ENCODE results near the gene ITPRIPL2.

ITPRIPL2 gene

DNA sequence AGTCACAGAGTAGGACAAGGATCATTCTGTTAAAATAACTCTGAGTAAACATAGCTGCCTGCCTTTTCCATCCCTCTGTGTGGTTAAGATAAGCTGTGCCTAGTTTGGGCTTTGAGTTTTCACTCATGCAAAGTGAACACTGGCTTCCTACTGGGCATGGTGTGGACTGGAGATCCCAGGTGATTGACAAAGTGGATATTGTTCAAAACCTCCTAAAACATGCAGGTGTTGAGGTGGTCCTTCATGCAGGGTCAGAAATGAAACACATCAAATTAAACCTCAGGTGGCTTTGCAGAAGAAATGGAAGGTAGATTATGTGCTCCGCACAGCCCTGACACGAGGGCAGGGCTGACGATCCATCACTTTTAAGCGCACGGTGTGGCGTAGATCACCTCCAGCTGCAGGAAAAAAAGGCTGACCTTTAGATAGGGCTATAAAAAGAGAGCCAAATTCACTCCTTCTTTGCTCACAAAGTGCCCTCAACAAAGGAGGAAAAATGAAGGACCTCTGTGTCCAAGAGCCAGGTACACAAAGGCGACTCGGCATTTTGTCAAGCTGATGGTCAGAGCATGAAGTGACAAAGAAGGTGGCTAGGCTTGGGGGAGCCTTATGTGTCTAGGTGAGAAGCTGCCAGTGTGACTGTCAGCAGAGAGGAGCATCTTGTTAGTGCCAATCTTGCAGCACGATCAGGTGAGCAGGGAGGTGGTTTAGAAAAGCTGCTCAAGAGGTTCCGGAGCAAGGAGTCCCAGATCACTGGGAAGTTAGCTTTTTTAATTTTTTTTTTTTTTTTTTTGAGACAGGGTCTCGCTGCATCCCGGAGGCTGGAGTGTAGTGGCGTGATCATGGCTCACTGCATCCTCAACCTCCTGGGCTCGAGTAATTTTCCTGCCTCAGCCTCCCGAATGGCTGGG is 19.9 kb upstream of the ITPRIPL2 start:
- DNase-seq = no peak

DNA sequence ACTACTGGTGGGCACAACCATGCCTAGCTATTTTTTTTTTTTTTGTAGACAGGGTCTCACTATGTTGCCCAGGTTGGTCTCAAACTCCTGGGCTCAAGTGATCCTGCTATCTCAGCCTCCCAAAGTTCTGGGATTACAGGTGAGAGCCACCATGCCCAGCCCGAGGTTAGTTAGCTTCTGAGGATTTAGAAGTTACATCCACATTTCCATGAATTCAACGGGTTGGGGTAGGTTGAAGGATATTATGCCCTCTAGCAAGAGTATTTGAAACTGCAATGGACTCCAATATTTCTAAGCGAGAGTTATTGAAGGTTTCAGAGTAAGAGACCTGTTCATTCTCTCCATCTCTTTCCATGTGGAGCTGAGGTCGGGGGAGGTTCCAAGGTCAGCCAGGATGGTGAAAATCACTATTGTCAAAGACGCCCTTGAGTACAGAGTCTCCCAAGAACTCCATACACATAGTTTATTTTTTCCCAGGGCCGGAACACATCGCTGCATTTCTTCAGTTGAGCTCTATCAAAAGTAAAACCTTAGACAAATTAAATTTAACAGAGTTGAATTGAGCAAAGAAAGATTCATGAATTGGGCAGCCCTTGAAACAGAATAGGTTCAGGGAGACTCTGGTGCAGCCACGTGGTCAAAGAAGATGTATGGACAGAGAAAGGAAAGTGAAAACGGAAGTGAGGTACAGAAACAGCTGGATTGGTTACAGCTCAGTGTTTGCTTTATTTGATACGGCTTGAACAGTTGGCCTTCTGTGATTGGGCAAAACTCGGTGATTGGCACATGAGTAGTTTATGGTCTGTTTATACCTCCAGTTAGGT is 19.0 kb upstream of the ITPRIPL2 start:
- peak; percentile 44 for DNase-seq

DNA sequence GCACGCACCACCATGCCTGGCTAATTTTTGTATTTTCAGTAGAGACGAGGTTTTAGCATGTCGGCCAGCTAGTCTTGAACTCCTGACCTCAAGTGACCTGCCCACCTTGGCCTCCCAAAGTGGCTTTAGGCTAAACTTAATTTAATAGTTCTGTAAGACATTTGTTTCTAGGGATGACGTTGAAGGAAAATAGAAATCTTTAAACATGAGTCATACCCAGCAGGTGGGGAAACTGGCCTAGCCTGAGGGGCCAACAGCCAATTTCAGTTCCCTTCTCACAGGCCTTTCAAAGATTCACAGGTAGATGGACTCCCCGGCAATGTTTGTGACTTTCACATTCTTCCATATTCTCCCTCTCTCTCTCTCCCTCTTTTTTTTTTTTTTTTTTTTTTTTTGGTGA is 18.1 kb upstream of the ITPRIPL2 start:
- DNase-seq = no peak

DNA sequence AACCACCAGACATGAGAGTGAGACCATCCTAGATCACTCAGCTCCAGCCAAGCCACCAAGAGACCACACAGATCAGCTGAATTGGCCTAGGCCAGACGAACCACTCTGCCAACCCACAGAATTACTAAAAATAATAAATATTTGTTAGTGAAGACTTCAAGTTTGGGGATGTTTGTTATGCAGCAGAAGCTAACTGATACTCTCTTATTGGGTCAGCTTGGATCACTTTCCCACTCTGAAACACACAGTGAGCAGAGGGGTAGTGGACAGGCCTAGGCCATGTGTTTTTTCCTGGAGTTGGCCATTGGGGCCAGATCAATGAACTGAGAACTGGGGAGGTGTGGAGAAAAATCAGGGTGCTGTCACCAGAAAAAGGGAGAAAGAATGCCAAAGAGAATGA is 15.6 kb upstream of the ITPRIPL2 start:
- no peak for DNase-seq

- no peak for DNase-seq
Observed at GRCh38 chr16:19102187-19102872, 11.4 kb upstream of the ITPRIPL2 start.

- no peak for DNase-seq
Observed at GRCh38 chr16:19104607-19105006, 9.2 kb upstream of the ITPRIPL2 start.

GRCh38 chr16:19105131-19105530 is 8.6 kb upstream of the ITPRIPL2 start:
- no peak for DNase-seq

- no peak for DNase-seq
Observed at GRCh38 chr16:19105891-19106624, 7.7 kb upstream of the ITPRIPL2 start.

- DNase-seq = no peak
Observed at GRCh38 chr16:19106625-19107020, 7.1 kb upstream of the ITPRIPL2 start.

DNA sequence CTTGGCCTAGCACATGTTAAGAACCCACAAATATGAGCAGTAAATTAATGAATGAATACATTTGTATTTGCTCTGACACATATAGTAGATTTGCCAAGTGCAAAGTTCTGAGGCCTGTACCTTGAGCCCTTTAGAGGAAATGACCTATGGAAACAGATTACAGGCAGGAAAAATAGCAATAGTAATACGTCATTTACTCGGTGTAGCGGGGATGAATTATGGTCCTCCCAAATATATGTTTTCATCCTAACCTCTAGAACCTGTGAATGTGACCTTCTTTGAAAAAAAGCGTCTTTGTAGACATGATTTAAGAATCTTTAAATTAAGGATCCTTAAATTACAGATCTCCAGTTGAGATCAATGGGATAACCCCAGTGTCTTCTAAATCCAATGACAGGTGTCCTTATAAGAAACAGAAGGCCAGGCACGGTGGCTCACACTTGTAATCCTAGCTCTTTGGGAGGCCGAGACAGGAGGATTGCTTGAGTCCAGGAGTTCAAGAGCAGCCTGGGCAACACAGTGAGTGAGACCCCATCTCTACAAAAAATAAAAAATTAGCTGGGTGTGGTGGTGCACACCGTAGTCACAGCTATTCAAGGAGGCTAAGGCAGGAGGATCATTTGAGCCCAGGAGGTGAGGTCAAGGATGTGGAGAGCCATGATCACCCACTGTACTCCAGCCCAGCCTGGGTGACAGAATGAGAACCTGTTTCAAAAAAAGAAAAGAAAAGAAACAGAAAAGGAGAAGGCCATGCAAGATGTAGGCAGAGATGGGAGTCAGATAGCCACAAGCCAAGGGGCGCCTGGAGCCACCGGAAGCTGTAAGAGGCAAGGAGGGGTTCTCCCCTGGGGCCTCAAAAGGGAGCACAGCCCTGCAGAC is 5.1 kb upstream of the ITPRIPL2 start:
- DNase-seq = no peak

DNA sequence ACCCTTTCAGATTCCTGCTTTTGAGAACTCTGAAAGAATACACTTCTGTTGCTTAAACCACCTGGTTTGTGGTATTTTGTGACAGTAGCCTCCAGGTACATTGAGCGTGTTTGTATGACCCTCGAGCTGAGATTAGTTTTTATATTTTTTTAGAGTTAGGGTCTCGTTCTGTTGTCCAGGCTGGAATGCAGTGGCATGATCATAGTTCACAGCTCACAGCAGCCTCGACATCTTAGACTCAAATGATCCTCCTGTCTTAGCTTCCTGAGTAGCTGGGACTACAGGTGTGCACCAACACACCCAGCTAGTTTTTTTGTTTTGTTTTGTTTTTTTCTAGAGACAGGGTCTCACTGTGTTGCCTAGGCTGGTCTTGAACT is 4.5 kb upstream of the ITPRIPL2 start:
- DNase-seq = no peak

DNA sequence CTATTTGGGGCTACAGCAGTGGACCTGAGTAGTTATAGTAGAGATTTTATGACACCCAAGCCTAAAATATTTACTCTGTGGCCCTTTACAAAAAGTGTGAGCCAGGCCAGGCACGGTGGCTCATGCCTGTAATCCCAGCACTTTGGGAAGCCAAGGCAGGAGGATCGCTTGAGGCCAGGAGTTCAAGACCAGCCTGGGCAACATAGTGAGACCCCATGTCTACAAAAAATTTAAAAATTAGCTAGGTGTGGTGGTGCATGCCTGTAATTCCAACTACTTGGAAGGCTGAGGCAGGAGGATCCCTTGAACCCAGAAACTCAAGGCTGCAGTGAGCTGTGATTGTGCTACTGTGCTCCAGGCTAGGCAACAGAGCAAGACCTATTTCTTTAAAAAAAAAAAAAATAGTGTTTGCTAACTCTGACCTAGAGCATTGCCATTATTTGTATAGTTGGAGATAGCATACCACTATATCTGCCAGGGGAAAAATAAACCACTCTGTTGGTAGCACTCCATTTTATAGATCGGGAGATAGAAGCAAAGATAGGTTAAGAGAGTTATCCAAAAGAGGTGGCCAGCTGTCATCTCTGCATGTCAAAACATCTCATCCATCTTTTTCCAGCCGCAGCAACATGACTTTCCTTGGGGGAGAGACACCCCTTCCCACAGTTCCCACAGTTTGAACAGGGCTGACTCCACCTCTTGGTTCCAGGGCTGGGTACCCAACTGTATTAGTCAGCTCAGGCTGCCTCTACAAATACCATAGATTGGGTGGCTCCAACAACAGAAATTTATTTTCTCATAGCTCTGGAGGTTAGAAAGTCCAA is 3.0 kb upstream of the ITPRIPL2 start:
- DNase-seq = no peak

DNA sequence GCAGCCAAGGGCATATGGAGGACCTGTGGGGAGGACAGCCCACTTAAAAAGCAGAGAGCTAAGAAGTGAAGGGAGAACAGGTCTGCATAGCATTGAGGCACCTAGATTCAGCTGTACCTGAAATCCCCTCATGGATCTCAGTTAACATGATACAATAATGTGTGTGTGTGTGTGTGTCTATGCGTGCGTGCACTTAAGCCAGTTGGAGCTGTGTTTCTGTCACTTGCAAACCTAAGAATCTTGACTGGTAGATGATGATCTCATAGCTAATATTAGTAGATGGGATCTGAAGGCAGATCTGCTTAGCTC is 1.7 kb upstream of the ITPRIPL2 start:
- no peak for DNase-seq

- peak; percentile 40 for DNase-seq
Observed at GRCh38 chr16:19114359-19115147, 789 bp downstream of the ITPRIPL2 start.

DNA sequence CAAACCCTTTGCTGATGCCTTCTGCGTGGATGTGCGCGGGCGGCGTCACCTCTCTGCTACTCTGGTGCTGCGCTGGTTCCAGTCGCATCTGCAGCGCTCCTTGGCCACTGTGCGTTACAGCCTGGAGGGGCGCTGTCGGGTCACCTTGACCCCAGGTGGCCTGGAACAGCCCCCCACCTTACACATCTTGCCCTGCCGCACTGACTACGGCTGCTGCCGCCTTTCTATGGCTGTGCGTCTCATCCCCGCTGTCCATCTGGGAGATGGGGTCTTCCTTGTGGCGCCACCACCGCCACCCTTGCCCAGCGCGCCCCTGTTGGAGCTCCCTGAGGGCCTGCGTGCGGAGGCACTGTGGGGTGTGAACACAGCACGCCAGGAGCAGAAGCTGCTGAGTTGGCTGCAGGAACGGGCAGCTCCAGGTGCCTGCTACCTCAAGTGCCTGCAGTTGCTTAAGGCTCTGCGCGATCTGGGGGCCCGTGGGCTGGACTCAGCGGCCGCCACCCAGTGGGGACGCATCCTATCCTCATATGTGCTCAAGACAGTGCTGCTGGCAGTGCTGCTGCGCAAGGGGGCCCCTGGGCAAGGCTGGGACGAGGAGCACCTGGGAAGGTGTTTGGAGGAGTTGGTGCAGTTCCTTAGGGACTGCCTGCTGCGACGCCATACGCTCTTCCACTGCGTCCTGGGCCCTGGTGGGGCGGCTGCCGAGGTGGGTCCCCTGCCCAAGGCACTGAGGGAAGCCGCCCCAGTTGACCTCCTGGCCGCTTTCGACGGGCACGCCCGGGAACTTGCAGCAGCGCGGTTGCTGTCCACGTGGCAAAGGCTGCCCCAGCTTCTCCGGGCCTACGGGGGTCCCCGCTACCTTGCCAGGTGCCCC is 1.6 kb downstream of the ITPRIPL2 start:
- no peak for DNase-seq

- DNase-seq = no peak
Observed at GRCh38 chr16:19116711-19117449, 3.1 kb downstream of the ITPRIPL2 start.

DNA sequence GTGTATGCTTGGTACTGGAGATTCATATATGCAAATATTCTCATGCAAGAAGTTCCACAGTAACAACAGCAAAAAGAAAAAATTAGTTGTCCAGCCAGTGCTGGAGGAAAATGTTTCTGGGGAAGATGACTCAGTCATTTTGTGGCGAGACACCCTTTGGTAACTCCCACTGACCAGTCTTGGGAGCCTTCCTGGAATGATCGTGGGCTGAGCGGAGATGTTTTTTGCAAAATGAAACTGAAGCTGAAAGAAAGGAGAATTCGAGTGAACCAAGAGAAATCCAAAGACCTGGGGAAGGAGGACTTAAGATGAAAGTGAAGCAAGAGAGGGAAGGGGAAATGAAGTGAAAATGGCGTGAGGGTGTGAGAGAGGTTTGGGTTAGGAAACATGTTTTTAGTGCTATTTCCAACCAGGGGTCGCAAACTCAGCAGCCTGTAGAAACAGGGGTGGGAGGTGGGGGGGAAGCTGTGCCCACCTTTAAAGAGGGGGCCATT is 5.2 kb downstream of the ITPRIPL2 start:
- DNase-seq = peak; percentile 73

- DNase-seq = peak; percentile 79
Observed at GRCh38 chr16:19119564-19119963, 5.8 kb downstream of the ITPRIPL2 start.
